HG03135 (cell line): Measurements from ENCODE around the gene TRPV4.
"Not testable (repeated sequence)": the region's sequence is repeated elsewhere in the genome, so short reads cannot be mapped to it uniquely, and the experiment has no call there.

ENCODE experiments used
- ATAC-seq: cut with Tn5 transposase; IDR thresholded peaks from one replicate; pipeline ENCODE4 v1.9.1; 2021; ENCODE audit warnings: mild to moderate bottlenecking, moderate library complexity; ENCODE audit not compliant: unreplicated experiment

The TRPV4 gene

GRCh38 chr12:109861689-109862314 is 28.6 kb upstream of the TRPV4 start:
- ATAC-seq, result no peak

GRCh38 chr12:109860977-109861376 is 27.8 kb upstream of the TRPV4 start:
- no peak for ATAC-seq

- ATAC-seq, result no peak
Measured at GRCh38 chr12:109858764-109859163, 25.6 kb upstream of the TRPV4 start.

GRCh38 chr12:109857715-109858114 is 24.5 kb upstream of the TRPV4 start:
- no peak for ATAC-seq

GRCh38 chr12:109855377-109855776 is 22.2 kb upstream of the TRPV4 start:
- ATAC-seq, result no peak

- ATAC-seq, result not testable (repeated sequence)
Measured at GRCh38 chr12:109850518-109850917, 17.3 kb upstream of the TRPV4 start.

GRCh38 chr12:109847142-109847735 is 14.0 kb upstream of the TRPV4 start:
- ATAC-seq, result no peak

GRCh38 chr12:109845824-109846205 is 12.6 kb upstream of the TRPV4 start:
- no peak for ATAC-seq

- peak; percentile 82 for ATAC-seq
Measured at GRCh38 chr12:109844983-109845823, 12.0 kb upstream of the TRPV4 start.

- ATAC-seq, result no peak
Measured at GRCh38 chr12:109844091-109844490, 10.9 kb upstream of the TRPV4 start.

GRCh38 chr12:109842021-109842420 is 8.8 kb upstream of the TRPV4 start:
- ATAC-seq, result no peak

- no peak for ATAC-seq
Measured at GRCh38 chr12:109841356-109841755, 8.2 kb upstream of the TRPV4 start.

- no peak for ATAC-seq
Measured at GRCh38 chr12:109840305-109841074, 7.3 kb upstream of the TRPV4 start.

GRCh38 chr12:109839444-109839843 is 6.2 kb upstream of the TRPV4 start:
- ATAC-seq, result no peak

- no peak for ATAC-seq
Measured at GRCh38 chr12:109836916-109837315, 3.7 kb upstream of the TRPV4 start.

GRCh38 chr12:109835827-109836226 is 2.6 kb upstream of the TRPV4 start:
- ATAC-seq, result no peak

GRCh38 chr12:109832541-109833306 is 474 bp downstream of the TRPV4 start:
- no peak for ATAC-seq

- no peak for ATAC-seq
Measured at GRCh38 chr12:109831929-109832328, 1.3 kb downstream of the TRPV4 start.

- ATAC-seq, result no peak
Measured at GRCh38 chr12:109831365-109831764, 1.8 kb downstream of the TRPV4 start.

GRCh38 chr12:109830718-109831117 is 2.5 kb downstream of the TRPV4 start:
- ATAC-seq, result no peak

- no peak for ATAC-seq
Measured at GRCh38 chr12:109830267-109830666, 2.9 kb downstream of the TRPV4 start.
